Activated effector memory CD4-positive, alpha-beta T cell treated with anti-CD3 and anti-CD28 coated beads, Interleukin-2, amount 50 U/mL, for 16 hours (primary cell): ENCODE measurements around the gene HSPB6.

ENCODE experiments used
- DNase-seq: peaks from one replicate; pipeline ENCODE4 v3.0.0-alpha.2; 2020

Gene HSPB6

GRCh38 chr19:35744430-35745327 lies 12.2 kb downstream of the HSPB6 start:
- peak; percentile 97 for DNase-seq

DNA sequence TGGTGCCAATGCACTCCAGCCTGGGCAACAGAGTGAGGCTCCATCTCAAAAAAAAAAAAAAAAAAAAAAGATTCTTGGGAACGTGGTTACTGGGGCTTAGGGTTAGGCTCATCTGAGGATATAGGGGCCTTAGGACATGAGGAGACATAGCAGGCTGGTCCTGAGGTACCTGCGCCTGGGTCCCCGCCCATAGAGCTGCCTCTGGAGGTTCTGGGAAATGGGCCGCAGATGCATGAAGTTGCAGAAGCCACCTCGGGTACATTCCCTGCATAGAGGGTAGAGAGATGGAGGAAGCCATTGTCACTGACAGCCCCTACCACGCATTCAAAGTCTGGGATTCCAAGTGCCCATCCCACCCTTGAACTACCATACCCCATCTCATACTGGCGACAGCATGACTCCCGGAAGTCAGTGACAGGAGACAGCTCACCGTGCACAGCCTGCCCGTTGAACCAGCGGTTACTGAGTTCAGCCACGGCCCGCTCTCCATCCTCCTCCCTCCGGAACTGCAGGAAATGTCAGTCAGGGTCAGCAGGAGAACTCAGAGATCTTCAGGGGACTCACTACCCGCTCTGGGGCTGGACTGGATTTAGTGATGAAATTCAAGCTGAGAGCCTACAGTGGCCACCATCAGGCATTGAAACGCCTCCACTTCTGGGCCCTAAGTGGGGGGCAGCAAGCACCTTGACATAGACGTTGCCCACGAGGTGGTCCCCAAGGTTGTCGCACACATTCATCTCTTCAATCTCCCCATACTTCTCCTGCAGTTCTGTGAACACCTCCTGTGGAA lies 13.0 kb downstream of the HSPB6 start:
- DNase-seq = no peak

GRCh38 chr19:35742121-35742724 lies 14.6 kb downstream of the HSPB6 start, which contains the start of gene IGFLR1:
TSS of gene IGFLR1 (minus strand) at chr19:35742452. CDS start at chr19:35741180, 1,272 bp downstream.
- peak; percentile 90 for DNase-seq

GRCh38 chr19:35741203-35741515 lies 15.7 kb downstream of the HSPB6 start:
- DNase-seq = no peak

DNA sequence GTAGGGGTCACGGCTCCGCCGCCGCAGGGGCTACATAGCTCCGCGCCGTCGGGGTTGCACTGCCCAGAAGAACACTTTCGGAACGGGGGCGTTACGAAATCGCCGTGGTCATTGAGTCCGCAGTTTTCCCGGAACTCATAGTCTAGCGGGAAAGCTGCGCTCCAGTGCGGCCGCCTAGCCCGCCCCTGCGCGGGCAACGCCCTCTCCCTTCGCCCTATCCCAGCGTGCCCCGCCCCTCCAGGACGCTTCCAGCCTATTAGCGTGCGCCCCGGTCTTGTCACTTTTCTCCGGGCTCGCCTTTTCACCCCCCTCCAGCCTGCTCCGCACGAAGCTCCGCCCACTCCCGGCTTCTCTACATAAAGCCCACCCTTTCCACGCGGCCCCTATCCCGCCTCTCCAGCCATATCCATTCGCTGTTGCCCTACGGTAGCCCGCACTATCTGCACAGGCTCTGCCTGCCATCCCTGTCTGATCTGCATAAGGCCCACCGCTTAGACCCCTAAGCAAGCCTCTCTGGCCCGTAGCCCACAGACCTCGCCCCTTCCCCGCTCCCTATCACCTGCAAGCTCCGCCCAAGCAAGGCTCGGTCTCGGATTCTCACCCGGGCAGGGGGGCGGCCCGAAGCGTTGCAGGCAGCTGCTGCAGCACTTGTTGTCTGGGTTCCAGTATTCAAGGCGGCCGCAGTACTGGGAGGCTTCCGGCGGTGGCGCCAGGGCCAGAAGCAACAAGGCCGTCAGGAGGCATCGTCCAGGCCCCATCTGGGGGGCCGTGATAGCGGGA lies 16.2 kb downstream of the HSPB6 start:
- DNase-seq = peak; percentile 99

GRCh38 chr19:35740108-35740422 lies 16.8 kb downstream of the HSPB6 start:
- no peak for DNase-seq

GRCh38 chr19:35739275-35740107 lies 17.3 kb downstream of the HSPB6 start:
- no peak for DNase-seq

DNA sequence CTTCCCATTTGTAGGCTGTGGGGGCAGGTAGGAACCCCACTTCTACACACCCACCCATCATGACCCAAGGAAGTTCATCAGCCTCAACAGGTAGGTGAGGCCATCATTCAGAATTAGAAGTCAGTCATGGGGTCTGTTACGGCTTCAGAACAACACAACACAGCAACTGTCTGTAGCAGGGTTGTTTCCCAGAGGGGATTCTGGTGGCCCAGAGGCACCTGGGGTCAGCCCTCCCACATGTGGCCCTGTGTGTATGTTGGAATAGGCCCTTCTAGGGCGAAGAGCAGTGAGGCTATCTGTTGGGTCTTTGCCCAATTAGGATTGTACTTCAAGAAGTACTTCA lies 18.0 kb downstream of the HSPB6 start:
- no peak for DNase-seq

- no peak for DNase-seq
Measured at GRCh38 chr19:35738021-35738886, 18.6 kb downstream of the HSPB6 start.

DNA sequence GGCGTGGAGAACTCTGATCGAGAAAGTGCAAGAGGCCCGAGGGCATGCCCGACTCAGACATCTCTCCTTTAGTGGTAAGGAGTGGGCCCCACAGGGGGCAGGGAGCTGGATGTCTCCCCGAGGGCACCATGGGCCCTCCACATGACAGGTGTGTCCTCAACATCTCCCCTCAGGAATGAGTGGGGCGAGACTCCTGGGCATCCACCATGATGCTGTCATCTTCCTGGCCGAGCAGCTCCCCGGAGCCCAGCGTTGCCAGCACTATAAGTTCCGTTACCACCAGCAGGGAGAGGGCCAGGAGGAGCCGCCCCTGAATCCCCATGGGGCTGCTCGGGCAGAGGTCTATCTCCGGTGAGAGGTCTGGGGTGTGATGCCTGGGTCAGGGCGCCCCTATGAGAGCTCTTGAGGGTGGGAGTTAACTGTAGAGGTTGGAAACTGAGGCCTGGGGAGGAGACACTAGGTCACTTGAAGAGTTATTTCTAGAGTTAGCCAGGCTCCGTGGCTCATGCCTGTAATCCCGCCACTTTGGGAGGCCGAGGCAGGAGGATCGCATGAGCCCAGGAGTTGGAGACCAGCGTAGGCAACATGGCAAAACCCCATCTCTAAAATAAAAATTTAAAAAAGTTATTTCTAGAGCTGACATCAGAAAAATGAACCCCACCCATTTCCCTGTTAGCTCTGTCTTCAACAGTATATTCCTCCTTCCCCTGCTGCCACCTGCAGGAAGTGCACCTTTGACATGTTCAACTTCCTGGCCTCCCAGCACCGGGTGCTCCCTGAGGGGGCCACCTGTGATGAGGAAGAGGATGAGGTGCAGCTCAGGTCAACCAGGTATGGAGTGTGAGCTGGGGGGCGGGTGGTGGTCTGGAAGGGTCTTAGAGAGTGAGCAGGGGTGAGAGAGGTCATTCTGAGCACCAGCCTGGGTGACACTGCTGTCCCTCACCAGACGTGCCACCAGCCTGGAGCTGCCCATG lies 19.6 kb downstream of the HSPB6 start:
- DNase-seq = no peak

- DNase-seq = no peak
Measured at GRCh38 chr19:35734889-35735288, 21.9 kb downstream of the HSPB6 start.

DNA sequence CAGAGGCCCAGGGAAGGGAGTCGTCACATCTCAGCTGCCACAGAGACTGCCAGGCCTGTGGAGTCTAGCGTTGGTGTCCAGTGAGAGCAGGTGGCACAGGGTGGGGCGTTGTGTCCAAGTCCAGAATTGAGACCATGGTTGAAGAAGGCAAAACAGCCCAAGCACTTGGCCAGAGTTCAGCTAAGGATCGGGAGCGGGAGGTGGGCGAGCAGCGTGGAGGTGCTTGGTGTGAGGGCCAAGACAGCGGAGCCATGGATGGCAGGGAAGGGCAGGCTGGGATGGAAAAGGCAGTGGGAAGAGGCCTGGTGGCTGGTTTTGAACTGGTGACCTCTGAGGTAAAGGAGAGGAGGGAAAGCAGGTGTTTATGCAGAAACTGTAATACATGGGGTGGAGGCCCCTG lies 22.6 kb downstream of the HSPB6 start:
- no peak for DNase-seq

- DNase-seq = no peak
Measured at GRCh38 chr19:35733180-35734125, 23.4 kb downstream of the HSPB6 start.

- DNase-seq = no peak
Measured at GRCh38 chr19:35732540-35733179, 24.2 kb downstream of the HSPB6 start.

GRCh38 chr19:35731779-35732405 lies 24.9 kb downstream of the HSPB6 start:
- no peak for DNase-seq

- DNase-seq = no peak
Measured at GRCh38 chr19:35731353-35731752, 25.5 kb downstream of the HSPB6 start.

DNA sequence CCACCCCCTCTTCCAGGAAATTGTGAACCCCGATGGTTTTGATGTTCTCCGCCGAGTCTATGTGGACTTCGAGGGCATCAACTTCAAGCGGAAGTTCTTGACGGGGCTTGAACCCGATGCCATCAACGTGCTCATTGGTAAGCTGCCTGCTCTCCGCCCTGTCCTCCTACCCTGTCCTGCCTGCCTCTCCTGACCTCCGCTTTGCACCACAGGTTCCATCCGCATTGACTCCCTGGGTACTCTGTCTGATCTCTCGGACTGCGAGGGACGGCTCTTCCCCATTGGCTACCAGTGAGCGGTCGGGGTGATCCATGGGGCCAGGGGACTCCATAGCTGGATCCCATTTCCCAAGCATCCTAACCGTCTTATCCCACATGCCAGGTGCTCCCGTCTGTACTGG lies 26.5 kb downstream of the HSPB6 start:
- DNase-seq = no peak

DNA sequence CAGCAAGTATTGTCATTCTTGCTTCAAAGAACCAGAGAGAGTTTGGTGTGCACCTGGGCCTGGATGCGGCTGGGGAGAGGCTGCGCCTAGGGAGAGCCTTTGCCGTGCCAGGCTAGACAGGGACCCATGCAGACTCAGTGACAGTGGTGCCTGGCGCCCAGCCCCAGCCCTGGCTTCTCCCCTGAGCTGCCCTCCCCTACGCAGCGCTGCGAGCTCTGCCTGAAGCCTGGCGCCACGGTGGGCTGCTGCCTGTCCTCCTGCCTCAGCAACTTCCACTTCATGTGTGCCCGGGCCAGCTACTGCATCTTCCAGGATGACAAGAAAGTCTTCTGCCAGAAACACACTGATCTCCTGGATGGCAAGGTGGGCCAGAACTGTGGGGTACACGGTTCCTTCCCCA lies 27.1 kb downstream of the HSPB6 start:
- DNase-seq = no peak
